DMS 273 treated with DMSO at 0.1 percent for 48 hours (cell line): ENCODE results near the gene ASIC4.
A peak's percentile ranks its signal among the peaks of the same experiment; 100 is the strongest.

Experiments
- DNase-seq: peaks from one replicate; lab custom pipeline; 2025; lab: John Stamatoyannopoulos, UW

Gene ASIC4

GRCh38 chr2:219497495-219498279, 16.6 kb upstream of the ASIC4 start:
- no peak for DNase-seq

GRCh38 chr2:219498280-219499057, 15.8 kb upstream of the ASIC4 start, which contains the start of gene GMPPA:
TSS of gene GMPPA (plus strand) at chr2:219498891. CDS start at chr2:219499976, 1,085 bp downstream.
- DNase-seq, result peak; percentile 98

DNA sequence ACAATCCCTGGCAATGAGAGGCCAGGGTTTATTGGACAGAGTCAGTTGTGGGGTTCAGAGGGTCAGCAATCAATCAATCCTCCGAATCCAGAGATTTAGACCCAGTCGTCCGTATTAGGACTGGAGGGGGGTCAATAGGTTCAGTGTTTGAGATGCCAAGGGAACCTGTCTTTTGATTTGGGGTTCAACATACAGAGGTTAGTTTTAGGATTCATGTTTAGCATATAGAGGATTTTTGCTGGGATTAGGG, 15.3 kb upstream of the ASIC4 start:
- DNase-seq, result no peak

- DNase-seq, result no peak
Measured at GRCh38 chr2:219499555-219499954, 14.7 kb upstream of the ASIC4 start.

GRCh38 chr2:219500135-219500534, 14.1 kb upstream of the ASIC4 start:
- DNase-seq, result peak; percentile 17

DNA sequence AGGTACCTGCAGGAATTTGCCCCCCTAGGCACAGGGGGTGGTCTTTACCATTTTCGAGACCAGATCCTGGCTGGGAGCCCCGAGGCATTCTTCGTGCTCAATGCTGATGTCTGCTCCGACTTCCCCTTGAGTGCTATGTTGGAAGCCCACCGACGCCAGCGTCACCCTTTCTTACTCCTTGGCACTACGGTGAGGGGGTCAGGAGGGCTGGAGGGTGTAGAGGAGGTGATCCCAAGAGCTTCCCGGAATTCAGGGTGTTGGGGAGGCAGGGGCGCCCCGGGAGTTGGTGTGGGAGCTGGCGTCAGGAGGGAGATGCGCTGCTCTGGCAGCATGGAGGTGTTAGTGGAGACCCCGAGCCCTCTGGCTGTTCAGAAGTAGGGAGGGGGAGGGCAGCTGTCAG, 12.4 kb upstream of the ASIC4 start:
- DNase-seq, result no peak

DNA sequence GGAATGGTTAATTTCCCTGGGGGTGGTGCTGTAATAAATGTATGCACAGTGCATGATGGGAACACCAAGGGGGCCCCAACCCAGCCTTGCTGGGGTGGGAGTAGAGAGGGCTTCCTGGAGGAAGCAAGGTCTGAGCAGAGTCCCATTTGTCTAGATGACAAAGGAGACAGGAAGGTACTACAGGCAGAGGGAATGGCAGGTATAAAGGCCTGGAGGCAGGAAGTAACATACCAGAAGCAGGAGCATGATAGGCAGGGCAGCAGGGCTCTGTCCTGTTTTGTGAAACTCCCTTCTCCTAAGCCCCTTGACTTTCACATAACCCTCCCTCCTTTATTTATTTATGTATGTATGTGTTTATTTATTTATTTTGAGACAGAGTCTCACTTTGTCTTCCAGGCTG, 11.7 kb upstream of the ASIC4 start:
- no peak for DNase-seq

GRCh38 chr2:219505585-219505984, 8.7 kb upstream of the ASIC4 start:
- no peak for DNase-seq

- peak; percentile 71 for DNase-seq
Measured at GRCh38 chr2:219506153-219506801, 8.0 kb upstream of the ASIC4 start.

GRCh38 chr2:219506802-219507526, 7.3 kb upstream of the ASIC4 start:
- DNase-seq, result peak; percentile 93

- DNase-seq, result no peak
Measured at GRCh38 chr2:219507581-219508443, 6.5 kb upstream of the ASIC4 start.

GRCh38 chr2:219508444-219508734, 5.9 kb upstream of the ASIC4 start:
- DNase-seq, result no peak

GRCh38 chr2:219508971-219509779, 5.1 kb upstream of the ASIC4 start:
- DNase-seq, result peak; percentile 61

DNA sequence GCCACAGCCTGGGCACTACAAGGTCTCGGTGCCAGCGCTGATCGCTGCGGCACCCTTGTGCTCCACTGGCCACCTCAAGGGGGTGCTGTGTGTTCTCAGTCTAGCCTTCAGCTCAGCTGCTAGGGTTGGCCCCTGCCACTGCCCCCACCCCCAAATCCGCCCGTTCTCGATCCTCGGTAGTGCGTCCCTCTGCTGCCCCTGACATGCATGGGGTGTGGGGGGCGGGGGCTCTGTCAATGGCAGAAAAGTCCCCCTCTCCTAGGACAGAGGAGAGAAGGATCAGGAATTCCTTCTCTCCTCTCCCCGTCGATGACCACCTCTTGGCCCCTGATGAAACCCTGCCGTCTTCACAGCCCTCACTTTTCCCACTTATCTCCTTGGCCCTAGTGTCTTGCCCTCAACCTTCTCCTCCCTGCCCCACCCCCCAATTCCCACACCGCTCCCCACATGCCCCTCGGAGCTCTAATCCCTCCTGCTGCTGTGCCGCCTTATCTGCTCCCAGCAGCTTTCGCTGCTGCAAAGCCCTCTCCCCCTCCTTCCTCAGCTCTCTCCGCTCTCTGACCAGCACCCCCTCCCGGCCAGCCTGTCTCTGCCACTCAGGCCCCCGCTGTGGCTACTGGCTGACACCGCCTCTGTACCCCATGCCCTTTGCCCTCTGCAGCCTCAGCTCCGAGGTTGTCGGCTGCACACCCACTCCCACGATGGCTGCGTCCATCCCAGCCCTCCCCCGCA, 4.3 kb upstream of the ASIC4 start:
- peak; percentile 76 for DNase-seq

DNA sequence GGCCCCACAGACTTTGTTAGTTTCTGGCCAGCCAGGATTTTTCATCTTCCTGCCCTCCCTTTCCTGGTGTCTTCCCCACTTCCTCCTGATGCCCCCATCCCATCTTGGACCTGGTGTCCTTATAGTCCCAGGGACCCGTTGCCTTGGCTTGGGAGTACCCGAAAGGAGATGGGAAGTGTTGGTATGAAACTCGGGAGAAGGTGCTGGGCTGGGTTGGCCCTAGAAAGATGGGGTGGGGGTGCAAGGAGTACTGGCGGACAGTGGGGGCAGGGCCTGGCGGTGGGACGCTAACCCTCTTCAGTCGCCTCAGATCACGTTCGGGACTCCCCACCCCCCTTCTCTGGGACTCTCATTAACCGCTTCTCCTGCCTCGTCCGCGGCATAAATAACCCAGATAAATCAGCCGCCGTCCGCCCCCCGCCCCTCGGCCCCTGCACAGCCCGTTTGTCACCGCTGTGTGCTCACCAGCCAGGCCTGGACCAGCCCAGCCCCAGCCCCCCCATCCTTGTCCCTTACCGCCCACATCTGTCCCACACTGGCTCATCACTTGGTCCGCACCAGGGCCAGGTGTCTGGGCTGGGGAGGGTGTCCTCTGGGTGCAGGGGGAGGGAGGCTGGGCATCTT, 3.7 kb upstream of the ASIC4 start:
- no peak for DNase-seq

- DNase-seq, result peak; percentile 53
Measured at GRCh38 chr2:219511547-219512325, 2.5 kb upstream of the ASIC4 start.

DNA sequence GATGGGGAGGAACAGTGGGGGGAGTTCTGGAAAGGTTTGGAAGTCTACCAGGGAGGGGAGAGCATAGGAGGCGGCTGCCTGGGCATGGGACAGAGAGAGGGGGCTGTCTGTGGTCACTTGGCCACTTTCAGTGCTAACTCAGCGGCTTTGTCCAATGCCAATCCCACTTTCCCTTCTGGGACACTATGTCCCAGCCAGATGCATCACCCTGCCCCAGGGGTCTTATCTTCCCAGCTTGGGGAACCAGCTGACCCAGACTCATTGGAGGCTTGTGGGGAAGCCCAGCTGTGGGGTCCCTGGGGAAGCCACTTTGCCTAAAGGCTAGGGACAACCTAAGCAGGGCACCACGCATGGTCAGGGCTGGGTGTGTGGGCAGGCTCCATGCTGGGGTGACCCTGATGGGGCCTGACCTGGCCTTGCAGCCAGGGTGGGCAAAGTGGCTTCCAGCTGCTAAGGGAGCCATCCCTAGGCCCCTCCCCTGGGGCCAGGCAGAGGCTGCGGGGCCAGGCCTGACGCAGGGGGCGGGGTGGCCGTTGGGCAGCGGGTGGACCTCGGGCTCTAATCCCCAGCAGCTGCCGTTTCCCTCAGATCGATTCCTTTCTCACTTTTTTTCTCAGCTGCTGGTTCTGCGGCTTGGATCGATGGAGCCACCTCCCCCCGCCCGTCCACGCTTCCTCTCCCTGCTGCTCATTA, 1.6 kb upstream of the ASIC4 start:
- no peak for DNase-seq

GRCh38 chr2:219513787-219514186, 495 bp upstream of the ASIC4 start:
- no peak for DNase-seq
